DOHH2 (cell line): ENCODE measurements around the gene SUPT5H.

Source experiments
- CTCF ChIP-seq: fragments of 200-600 bp; sonication (generic); IDR thresholded peaks from one replicate; pipeline ENCODE4 v1.5.1; 2014; ENCODE audit warnings: antibody characterized with exemption, mild to moderate bottlenecking, low read depth, low read length; ENCODE audit not compliant: poor library complexity, severe bottlenecking
- EZH2phosphoT487 ChIP-seq: fragments of 200-600 bp; sonication (generic); IDR thresholded peaks from 2 replicates; pipeline ENCODE4 v1.6.1; 2017; ENCODE audit warnings: borderline replicate concordance, mild to moderate bottlenecking, antibody characterized with exemption, low read length, moderate library complexity, mixed read lengths

- no peak for TF ChIP-seq CTCF
- TF ChIP-seq EZH2phosphoT487 = no peak
Measured at GRCh38 chr19:39496063-39496462, 50.7 kb downstream of the SUPT5H start.
